ENCODE data around the gene HSD17B8.

HSD17B8 gene

GRCh38 chr6:33236328-33236727 is 31.9 kb downstream of the HSD17B8 start:
- FAIRE-seq: no peak
- no peak for DNase-seq (ENCODE audit: insufficient read length, low spot score)

DNA sequence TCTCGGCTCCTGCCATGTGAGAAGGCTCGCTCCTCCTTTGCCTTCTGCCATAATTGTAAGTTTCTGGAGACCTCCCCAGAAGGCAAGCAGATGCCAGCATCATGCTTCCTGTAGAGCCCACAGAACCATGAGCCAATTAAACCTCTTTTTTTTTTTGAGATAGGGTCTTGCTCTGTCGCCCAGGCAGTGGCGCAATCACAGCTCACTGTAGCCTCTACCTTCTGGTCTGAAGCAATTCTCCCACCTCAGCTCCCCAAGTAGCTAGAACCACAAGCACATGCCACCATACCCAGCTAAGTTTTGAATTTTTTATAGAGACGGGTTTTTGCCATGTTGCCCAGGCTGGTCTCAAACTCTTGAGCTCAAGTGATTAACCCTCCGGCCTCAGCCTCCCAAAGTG is 32.4 kb downstream of the HSD17B8 start:
- FAIRE-seq: no peak
- DNase-seq (ENCODE audit: insufficient read length, low spot score): no peak

GRCh38 chr6:33237741-33238140 is 33.3 kb downstream of the HSD17B8 start:
- FAIRE-seq (no peak), DNase-seq (ENCODE audit: insufficient read length, low spot score) (no peak)

- no peak for FAIRE-seq
- DNase-seq (ENCODE audit: insufficient read length, low spot score): no peak
Observed at GRCh38 chr6:33241968-33242367, 37.5 kb downstream of the HSD17B8 start.

- no peak for FAIRE-seq
- DNase-seq (ENCODE audit: insufficient read length, low spot score): no peak
Observed at GRCh38 chr6:33243476-33243875, 39.0 kb downstream of the HSD17B8 start.

DNA sequence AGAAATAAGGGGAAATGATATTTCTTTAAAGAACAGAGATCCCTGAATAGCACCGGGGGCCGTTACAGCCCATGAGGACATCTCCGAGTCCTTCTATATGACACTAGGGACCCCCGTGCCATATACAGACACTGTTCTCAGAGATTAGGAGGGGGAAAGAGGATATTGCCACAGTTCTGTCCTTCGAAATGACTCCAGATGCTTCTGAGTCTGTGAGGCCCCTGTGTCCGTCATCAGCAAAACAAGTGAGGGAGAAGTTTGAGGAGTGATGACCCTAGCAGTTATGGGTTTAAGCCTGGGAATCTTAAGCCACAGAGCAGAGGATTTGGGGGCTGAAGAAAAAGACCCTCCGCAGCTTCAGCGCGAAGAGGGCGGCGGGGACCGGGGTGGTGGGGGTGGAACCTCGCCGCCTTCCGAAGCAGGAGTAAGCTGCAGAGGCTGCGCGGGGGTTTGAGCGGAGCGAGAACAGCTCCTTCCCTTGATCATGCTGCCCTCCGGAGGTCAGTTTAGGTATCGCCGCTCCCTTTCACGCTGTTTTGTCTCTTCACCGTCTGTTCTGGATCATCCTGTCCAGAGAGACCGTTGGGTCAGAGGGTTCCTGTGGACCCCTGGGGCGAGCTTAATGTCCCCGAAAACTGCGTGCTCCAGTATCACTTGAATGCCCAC is 43.7 kb downstream of the HSD17B8 start:
- peak; percentile 56 for DNase-seq (ENCODE audit: insufficient read length, low spot score)
- FAIRE-seq: peak; percentile 95

DNA sequence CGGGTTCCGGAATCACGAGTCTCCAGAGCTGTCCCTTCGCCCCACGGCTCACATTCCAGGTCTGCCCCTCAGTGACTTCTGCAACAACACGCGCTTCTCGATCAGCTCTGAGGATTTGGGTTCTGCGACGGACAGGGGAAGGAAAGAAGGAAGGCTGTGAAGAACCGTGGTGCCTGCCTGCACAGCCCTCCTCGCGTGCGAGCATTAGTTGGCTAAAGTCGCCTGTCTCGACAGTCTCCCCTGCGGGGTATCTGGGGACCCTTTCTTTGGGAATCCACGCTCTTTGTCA is 44.1 kb downstream of the HSD17B8 start:
- DNase-seq (ENCODE audit: insufficient read length, low spot score): no peak
- no peak for FAIRE-seq

DNA sequence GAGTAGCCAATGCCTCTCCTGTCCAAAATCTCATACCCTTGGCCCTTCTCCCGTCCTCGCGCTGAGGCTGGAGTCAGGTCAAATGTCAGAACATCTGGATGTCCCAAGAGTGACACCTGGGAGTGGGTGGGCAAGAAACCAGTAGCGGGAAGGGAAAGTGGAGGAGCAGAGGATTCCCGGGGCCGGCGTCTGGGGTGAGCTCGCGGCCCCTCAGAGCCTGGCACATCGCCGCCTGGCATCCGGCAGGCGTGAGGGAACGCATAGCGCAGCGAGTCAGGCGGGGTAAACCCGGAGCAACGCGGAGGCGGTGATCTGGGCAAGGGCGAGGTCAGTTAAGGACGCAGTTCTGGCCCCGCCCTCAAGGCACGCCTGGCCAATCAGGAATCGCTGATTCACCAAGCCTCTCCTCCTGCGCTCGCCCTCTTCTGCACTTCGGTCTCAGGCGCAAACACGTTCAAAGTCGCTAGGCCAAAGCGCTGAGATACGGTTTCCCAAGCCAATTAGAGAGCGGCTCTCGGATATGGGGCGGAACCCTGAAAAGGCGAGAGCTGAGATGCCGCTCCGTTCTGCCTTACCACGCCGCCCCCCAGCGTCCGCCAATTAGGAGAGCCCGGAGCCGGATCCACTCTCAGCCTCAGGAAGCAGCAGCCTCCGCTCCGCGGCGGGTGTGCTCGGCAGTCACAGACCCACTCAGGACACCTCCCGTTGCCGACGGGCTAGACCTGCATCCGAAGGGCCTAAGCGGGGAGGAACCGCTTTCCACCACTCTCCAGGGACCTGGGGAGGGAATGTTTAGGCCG is 44.7 kb downstream of the HSD17B8 start:
- DNase-seq (ENCODE audit: insufficient read length, low spot score) (peak; percentile 76), FAIRE-seq (peak; percentile 95)

GRCh38 chr6:33249732-33250630 is 45.5 kb downstream of the HSD17B8 start:
- FAIRE-seq: peak; percentile 21
- no peak for DNase-seq (ENCODE audit: insufficient read length, low spot score)

DNA sequence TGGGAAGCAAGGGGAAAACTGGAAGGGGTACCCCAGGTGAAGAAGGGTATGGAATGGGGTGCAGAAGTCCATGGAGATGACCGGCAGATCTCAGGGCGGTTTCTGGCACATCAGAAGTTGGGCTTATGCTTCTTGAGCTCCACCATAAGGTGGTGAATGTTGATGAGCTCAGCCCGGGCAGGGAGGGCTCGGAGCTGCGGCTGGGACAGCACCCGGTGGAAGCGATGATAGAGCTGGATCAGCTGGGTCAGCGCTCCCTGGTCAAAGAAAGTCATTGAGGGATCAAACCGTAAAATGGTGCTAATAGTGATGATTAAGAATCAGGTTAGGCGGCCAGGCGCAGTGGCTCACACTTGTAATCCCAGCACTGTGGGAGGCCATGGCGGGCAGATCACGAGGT is 46.3 kb downstream of the HSD17B8 start:
- no peak for FAIRE-seq
- DNase-seq (ENCODE audit: insufficient read length, low spot score): no peak

DNA sequence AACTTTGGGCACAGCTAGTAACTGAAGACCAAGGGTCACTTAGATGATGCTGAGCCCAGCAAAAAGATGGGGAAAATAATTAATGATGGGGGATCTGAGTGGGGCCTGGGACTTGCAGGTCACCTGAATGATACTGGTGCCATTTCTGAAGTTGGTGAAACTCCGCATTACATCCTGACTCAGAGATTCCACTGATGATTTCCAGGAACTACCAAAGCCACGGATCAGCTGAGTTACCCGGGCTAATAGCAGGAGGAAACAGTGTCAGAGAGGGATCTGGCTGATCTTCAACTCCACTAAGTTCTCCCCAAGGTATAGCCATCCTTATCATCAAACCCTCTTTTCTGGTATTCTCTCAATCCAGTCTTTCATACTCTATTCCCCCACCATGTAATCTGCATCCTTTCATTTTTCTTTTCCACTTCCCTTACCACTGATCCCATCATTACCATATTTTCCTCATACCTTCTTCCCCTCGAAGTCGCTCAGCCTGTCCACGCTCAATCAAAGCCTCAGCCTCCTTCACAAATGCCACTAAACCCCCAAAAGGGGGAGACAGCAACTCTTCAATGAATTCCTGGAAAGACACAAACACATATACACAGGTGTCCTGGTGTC is 47.0 kb downstream of the HSD17B8 start:
- FAIRE-seq (no peak), DNase-seq (ENCODE audit: insufficient read length, low spot score) (no peak)

DNA sequence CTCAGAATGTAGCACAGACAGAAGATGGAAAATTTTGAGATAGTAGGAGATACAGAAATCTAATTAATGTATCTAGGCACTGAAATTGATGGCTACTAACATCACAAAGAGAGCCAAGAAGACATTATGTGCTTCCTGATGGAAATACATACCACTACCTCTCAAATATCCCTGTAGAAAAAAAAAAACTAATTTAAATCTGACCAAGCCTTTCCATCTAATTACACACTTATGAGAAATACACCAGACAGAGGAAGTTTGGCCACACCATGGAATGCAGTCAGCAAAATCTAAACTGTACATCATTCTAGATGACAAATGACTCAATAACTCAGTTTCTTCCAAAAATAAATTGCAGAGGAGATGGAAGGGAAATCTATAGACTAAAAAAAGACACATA is 48.3 kb downstream of the HSD17B8 start:
- no peak for DNase-seq (ENCODE audit: insufficient read length, low spot score)
- FAIRE-seq: no peak

- FAIRE-seq (no peak), DNase-seq (ENCODE audit: insufficient read length, low spot score) (no peak)
Observed at GRCh38 chr6:33254591-33254990, 50.1 kb downstream of the HSD17B8 start.

Data from GM19239 (cell line).